Astrocyte (in vitro differentiated cells and primary cell): ENCODE results near the gene LCAT. TPM values are rescaled to one million over a fixed set of nuclear protein-coding genes. Genes with fewer than 3 reads are reported as not detected.
A peak's percentile ranks its signal among the peaks of the same experiment; 100 is the strongest.

ENCODE experiments used
- DNase-seq: peaks from one replicate; pipeline ENCODE4 v3.0.0-alpha.2; 2010; ENCODE audit warnings: low read depth
- FAIRE-seq: peaks from 2 replicates; lab custom pipeline; 2011; peaks lifted over from hg19 to GRCh38; lab: Jason Lieb, UNC
- H2AFZ ChIP-seq: 2 replicates; pipeline ENCODE4 v1.6.0; 2012; ENCODE audit warnings: low read depth, low read length, inconsistent platforms
- H3K27ac ChIP-seq: 2 replicates; pipeline ENCODE4 v1.5.1; 2011; ENCODE audit warnings: low read depth, low read length, inconsistent platforms
- H3K27me3 ChIP-seq: 2 replicates; pipeline ENCODE4 v1.6.0; 2011; ENCODE audit warnings: low read length, inconsistent platforms; ENCODE audit not compliant: insufficient read depth
- H3K36me3 ChIP-seq: 2 replicates; pipeline ENCODE4 v1.5.1; 2011; ENCODE audit warnings: low read length, inconsistent platforms; ENCODE audit not compliant: insufficient read depth
- H3K4me1 ChIP-seq: 2 replicates; pipeline ENCODE4 v1.5.1; 2011; ENCODE audit warnings: low read length, inconsistent platforms; ENCODE audit not compliant: insufficient read depth
- H3K4me2 ChIP-seq: 2 replicates; pipeline ENCODE4 v1.6.0; 2012; ENCODE audit warnings: low read length, inconsistent platforms
- H3K4me3 ChIP-seq: 2 replicates; pipeline ENCODE4 v1.5.1; 2011; ENCODE audit warnings: low read depth, mild to moderate bottlenecking, low read length, inconsistent platforms; ENCODE audit not compliant: insufficient read depth
- H3K79me2 ChIP-seq: 2 replicates; pipeline ENCODE4 v1.6.0; 2012; ENCODE audit warnings: mild to moderate bottlenecking, low read length, inconsistent platforms; ENCODE audit not compliant: insufficient read depth
- H3K9ac ChIP-seq: 2 replicates; pipeline ENCODE4 v1.6.0; 2012; ENCODE audit warnings: mild to moderate bottlenecking, low read length, inconsistent platforms
- H3K9me3 ChIP-seq: 2 replicates; pipeline ENCODE4 v1.5.1; 2012; ENCODE audit warnings: low read depth, mild to moderate bottlenecking, low read length, inconsistent platforms; ENCODE audit not compliant: insufficient read depth
- H4K20me1 ChIP-seq: 2 replicates; pipeline ENCODE4 v1.6.0; 2012; ENCODE audit warnings: low read length, inconsistent platforms; ENCODE audit not compliant: insufficient read depth
- H3K27ac Mint-ChIP-seq: one replicate; pipeline ENCODE4 v1.8.0; 2021; ENCODE audit warnings: mild to moderate bottlenecking, mixed read lengths; ENCODE audit not compliant: unreplicated experiment
- H3K27me3 Mint-ChIP-seq: one replicate; pipeline ENCODE4 v1.8.0; 2021; ENCODE audit warnings: low read depth, mixed read lengths; ENCODE audit not compliant: unreplicated experiment
- H3K36me3 Mint-ChIP-seq: one replicate; pipeline ENCODE4 v1.8.0; 2021; ENCODE audit warnings: low read depth, mixed read lengths; ENCODE audit not compliant: unreplicated experiment
- H3K4me1 Mint-ChIP-seq: one replicate; pipeline ENCODE4 v1.8.0; 2021; ENCODE audit warnings: low read depth, mixed read lengths; ENCODE audit not compliant: unreplicated experiment
- H3K4me3 Mint-ChIP-seq: one replicate; pipeline ENCODE4 v1.8.0; 2021; ENCODE audit warnings: mild to moderate bottlenecking, moderate library complexity, mixed read lengths; ENCODE audit not compliant: unreplicated experiment
- H3K9me3 Mint-ChIP-seq: one replicate; pipeline ENCODE4 v1.8.0; 2021; ENCODE audit warnings: mild to moderate bottlenecking, mixed read lengths; ENCODE audit not compliant: unreplicated experiment
- EZH2 ChIP-seq: IDR thresholded peaks from 2 replicates; pipeline ENCODE4 v1.6.1; 2012; ENCODE audit warnings: mild to moderate bottlenecking, low read length, inconsistent platforms; ENCODE audit not compliant: insufficient read depth
- total RNA-seq: library from RNA; stranded (reverse); gene quantifications from 2 replicates; pipeline ENCODE4 v1.2.1, GENCODE V29; 2021
- TF ChIP-seq, protein P1 (sequence below): IDR thresholded peaks from 2 replicates; pipeline ENCODE4 v1.5.1; 2011; ENCODE audit warnings: low read depth, mild to moderate bottlenecking, inconsistent platforms, low read length, moderate library complexity; ENCODE audit not compliant: insufficient read depth

Gene LCAT
- total RNA-seq, 1 donor from 2014 or later, result 37.9 TPM

DNA sequence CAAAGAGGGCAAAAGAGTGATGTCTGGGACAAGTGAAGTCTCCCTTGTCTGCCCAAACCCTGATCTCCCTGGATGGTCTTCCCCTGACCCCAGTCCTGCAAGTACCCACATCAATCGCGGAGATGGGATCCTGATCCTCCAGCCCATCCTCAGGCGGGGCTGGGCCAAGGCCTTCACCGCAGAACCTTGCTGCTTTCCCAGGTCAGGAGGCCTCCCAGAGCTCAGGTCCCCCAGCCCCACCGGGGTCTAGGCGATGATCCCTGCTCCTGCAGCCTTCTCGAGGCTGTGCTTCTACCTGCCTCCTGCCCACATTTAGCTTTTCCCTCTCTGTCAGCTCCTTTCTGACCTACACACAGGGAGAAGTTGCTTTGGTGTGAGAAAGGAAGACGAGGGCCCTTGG is 18.2 kb upstream of the LCAT start:
- no peak overlapping the region for H3K4me3 ChIP-seq
- H3K9me3 ChIP-seq, result no peaks in the 10 kb centered on the region
- H3K4me2 ChIP-seq, result no peak overlapping the region
- H3K36me3 ChIP-seq, result peaks cover 37% of the 10 kb centered on the region
- Mint-ChIP-seq H3K9me3 (no peaks in the 10 kb centered on the region), H3K27ac (no peak overlapping the region), H3K4me1 (peaks cover 28% of the 10 kb centered on the region), H3K4me3 (no peak overlapping the region), H3K27me3 (no peaks in the 10 kb centered on the region), H3K36me3 (peaks cover 28% of the 10 kb centered on the region)
- no peak overlapping the region for H2AFZ ChIP-seq
- H3K27me3 ChIP-seq, result no peaks in the 10 kb centered on the region
- FAIRE-seq (no peak), DNase-seq (no peak)
- H3K27ac ChIP-seq, result no peak overlapping the region
- H3K9ac ChIP-seq, result no peak overlapping the region
- TF ChIP-seq, protein P1, sequence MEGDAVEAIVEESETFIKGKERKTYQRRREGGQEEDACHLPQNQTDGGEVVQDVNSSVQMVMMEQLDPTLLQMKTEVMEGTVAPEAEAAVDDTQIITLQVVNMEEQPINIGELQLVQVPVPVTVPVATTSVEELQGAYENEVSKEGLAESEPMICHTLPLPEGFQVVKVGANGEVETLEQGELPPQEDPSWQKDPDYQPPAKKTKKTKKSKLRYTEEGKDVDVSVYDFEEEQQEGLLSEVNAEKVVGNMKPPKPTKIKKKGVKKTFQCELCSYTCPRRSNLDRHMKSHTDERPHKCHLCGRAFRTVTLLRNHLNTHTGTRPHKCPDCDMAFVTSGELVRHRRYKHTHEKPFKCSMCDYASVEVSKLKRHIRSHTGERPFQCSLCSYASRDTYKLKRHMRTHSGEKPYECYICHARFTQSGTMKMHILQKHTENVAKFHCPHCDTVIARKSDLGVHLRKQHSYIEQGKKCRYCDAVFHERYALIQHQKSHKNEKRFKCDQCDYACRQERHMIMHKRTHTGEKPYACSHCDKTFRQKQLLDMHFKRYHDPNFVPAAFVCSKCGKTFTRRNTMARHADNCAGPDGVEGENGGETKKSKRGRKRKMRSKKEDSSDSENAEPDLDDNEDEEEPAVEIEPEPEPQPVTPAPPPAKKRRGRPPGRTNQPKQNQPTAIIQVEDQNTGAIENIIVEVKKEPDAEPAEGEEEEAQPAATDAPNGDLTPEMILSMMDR, result no peak
- TF ChIP-seq EZH2, result no peak
- peaks cover 99% of the 10 kb centered on the region for H4K20me1 ChIP-seq
- H3K4me1 ChIP-seq, result peaks cover 40% of the 10 kb centered on the region
- peaks cover 91% of the 10 kb centered on the region for H3K79me2 ChIP-seq

DNA sequence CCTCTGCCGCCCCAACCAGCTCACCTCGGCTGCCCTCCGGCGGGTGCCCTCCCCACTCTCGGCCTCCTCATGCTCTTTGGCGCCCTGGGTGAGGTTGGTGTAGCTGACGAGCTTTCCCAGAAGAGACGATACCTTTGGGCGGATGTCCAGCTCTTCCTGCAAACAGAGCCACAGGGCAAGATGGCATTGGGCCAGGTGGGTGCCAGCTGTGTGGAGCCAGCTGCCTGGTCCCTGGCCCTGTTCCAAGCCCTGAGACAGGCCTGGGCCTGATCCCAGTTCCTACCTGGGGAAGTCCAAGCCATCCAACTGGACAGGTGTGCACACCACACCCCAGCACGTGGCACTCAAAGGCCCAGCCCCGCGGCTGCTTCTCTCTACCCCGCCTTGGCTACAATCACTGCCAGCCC is 17.6 kb upstream of the LCAT start:
- H3K27me3 Mint-ChIP-seq, result no peaks in the 10 kb centered on the region
- TF ChIP-seq EZH2, result no peak
- TF ChIP-seq, protein P1, result no peak
- peaks cover 85% of the 10 kb centered on the region for H3K79me2 ChIP-seq
- no peaks in the 10 kb centered on the region for H3K27me3 ChIP-seq
- H3K4me3 Mint-ChIP-seq, result no peak overlapping the region
- H3K36me3 ChIP-seq, result peaks cover 37% of the 10 kb centered on the region
- no peak for FAIRE-seq
- no peaks in the 10 kb centered on the region for H3K9me3 Mint-ChIP-seq
- H3K4me2 ChIP-seq, result no peak overlapping the region
- H3K36me3 Mint-ChIP-seq, result peaks cover 28% of the 10 kb centered on the region
- H3K27ac Mint-ChIP-seq, result no peak overlapping the region
- H3K9me3 ChIP-seq, result no peaks in the 10 kb centered on the region
- no peak overlapping the region for H3K4me3 ChIP-seq
- peaks cover 94% of the 10 kb centered on the region for H4K20me1 ChIP-seq
- no peak overlapping the region for H3K9ac ChIP-seq
- H3K4me1 ChIP-seq, result peaks cover 34% of the 10 kb centered on the region
- H3K4me1 Mint-ChIP-seq, result peaks cover 25% of the 10 kb centered on the region
- DNase-seq, result no peak
- H2AFZ ChIP-seq, result no peak overlapping the region
- no peak overlapping the region for H3K27ac ChIP-seq

DNA sequence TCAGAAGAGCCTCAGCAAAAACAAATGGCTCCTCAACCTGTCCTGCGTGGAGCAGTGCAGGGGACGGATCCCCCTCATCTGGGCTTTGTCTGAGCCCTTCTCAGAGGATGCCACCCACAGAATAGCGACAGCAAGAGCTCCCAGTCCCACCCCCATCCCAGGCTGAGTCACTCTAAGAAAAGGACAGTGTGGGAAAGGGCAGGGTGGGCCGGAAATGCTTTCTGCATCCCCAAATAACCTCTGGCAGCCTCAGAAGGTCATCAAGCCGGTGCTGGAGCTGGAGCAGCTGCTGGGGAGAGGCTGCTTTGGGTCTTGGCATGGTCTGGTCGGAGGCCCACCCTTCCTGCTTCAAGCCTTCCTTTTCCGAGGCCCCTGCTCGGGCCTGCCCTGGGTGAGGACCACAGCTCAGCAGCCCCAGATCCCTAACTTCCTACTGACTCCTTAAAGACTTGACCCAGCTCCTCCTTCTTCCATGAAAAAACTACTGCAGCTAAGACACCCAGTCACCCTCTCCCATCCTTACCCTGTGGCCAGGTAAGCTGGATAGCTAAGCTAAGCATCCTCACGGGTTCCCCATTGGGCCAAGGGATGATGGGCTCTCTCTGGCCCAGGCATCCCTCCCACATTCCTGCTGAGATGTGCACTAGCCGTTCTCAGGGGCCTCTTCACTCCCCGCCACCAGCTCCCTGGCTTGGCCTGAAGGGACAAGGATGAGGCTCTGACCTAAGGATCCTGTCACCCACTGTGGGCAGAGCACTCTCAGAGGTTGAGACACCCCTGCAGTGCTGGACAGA is 15.8 kb upstream of the LCAT start:
- peaks cover 71% of the 10 kb centered on the region for H3K79me2 ChIP-seq
- peak overlapping the region; percentile 24 for H3K9ac ChIP-seq
- H3K9me3 Mint-ChIP-seq, result no peaks in the 10 kb centered on the region
- H3K36me3 ChIP-seq, result peaks cover 44% of the 10 kb centered on the region
- H3K4me1 ChIP-seq, result peaks cover 24% of the 10 kb centered on the region
- peak overlapping the region; percentile 61 for H3K4me2 ChIP-seq
- H3K4me3 Mint-ChIP-seq, result no peak overlapping the region
- no peaks in the 10 kb centered on the region for H3K9me3 ChIP-seq
- no peak overlapping the region for H3K4me3 ChIP-seq
- FAIRE-seq (no peak), DNase-seq (peak; percentile 31)
- peaks cover 89% of the 10 kb centered on the region for H4K20me1 ChIP-seq
- H3K27me3 ChIP-seq, result no peaks in the 10 kb centered on the region
- H3K27ac ChIP-seq, result no peak overlapping the region
- H2AFZ ChIP-seq, result no peak overlapping the region
- no peaks in the 10 kb centered on the region for H3K27me3 Mint-ChIP-seq
- H3K36me3 Mint-ChIP-seq, result peaks cover 30% of the 10 kb centered on the region
- peaks cover 11% of the 10 kb centered on the region for H3K4me1 Mint-ChIP-seq
- TF ChIP-seq, protein P1, result no peak
- H3K27ac Mint-ChIP-seq, result peak overlapping the region; percentile 47
